Amygdala (tissue), 56 donors: ENCODE results near the gene SH2D3A.
A peak's percentile ranks its signal among the peaks of the same experiment; 100 is the strongest.
"Not testable (repeated sequence)": the region's sequence is repeated elsewhere in the genome, so short reads cannot be mapped to it uniquely, and the experiment has no call there.

Experiments used
- DNase-seq, 56 donors: peaks; one replicate each; lab custom pipeline; 2025; lab: John Stamatoyannopoulos, UW

Gene SH2D3A

GRCh38 chr19:6767357-6768235 is at the start of gene SH2D3A:
SH2D3A (minus strand) TSS chr19:6767435; CDS start chr19:6763748, 3,687 bp downstream.
- DNase-seq, result peak in 2 of 56 donors; percentile 37 to 42

- DNase-seq, result no peak
Observed at GRCh38 chr19:6813659-6814058, 46.4 kb upstream of the SH2D3A start.

- no peak for DNase-seq
Observed at GRCh38 chr19:6812612-6813011, 45.4 kb upstream of the SH2D3A start.

GRCh38 chr19:6811906-6812305 is 44.7 kb upstream of the SH2D3A start:
- DNase-seq, result peak in 3 of 56 donors; percentile 0 to 3 (median 1)

GRCh38 chr19:6811378-6811777 is 44.1 kb upstream of the SH2D3A start:
- DNase-seq, result no peak

GRCh38 chr19:6809262-6809661 is 42.0 kb upstream of the SH2D3A start:
- DNase-seq, result no peak

GRCh38 chr19:6808494-6808893 is 41.3 kb upstream of the SH2D3A start:
- no peak for DNase-seq

GRCh38 chr19:6807291-6807690 is 40.1 kb upstream of the SH2D3A start:
- DNase-seq, result no peak

GRCh38 chr19:6806488-6806887 is 39.3 kb upstream of the SH2D3A start:
- DNase-seq, result no peak

- no peak for DNase-seq
Observed at GRCh38 chr19:6803036-6803404, 35.8 kb upstream of the SH2D3A start.

GRCh38 chr19:6802336-6803035 is 35.3 kb upstream of the SH2D3A start:
- peak in 18 of 56 donors; percentile 1 to 51 (median 5) for DNase-seq

- peak in 28 of 56 donors; percentile 1 to 47 (median 16) for DNase-seq
Observed at GRCh38 chr19:6801485-6802086, 34.4 kb upstream of the SH2D3A start.

- DNase-seq, result no peak
Observed at GRCh38 chr19:6800991-6801484, 33.8 kb upstream of the SH2D3A start.

- DNase-seq, result not testable (repeated sequence)
Observed at GRCh38 chr19:6800160-6800790, 33.0 kb upstream of the SH2D3A start.

GRCh38 chr19:6797646-6798045 is 30.4 kb upstream of the SH2D3A start:
- DNase-seq, result no peak

- DNase-seq, result no peak
Observed at GRCh38 chr19:6796278-6796677, 29.0 kb upstream of the SH2D3A start.

- no peak for DNase-seq
Observed at GRCh38 chr19:6794686-6795431, 27.6 kb upstream of the SH2D3A start.

GRCh38 chr19:6793973-6794372 is 26.7 kb upstream of the SH2D3A start:
- DNase-seq, result no peak

- no peak for DNase-seq
Observed at GRCh38 chr19:6793411-6793810, 26.2 kb upstream of the SH2D3A start.

- DNase-seq, result no peak
Observed at GRCh38 chr19:6791237-6791636, 24.0 kb upstream of the SH2D3A start.
